Measurements from ENCODE around the gene GTPBP3. TPM values are rescaled to one million over a fixed set of nuclear protein-coding genes. Genes with fewer than 3 reads are reported as not detected.

GTPBP3 gene
- total and polyA plus RNA-seq, 2 of the 13 experiments (the other 11 are each of a cell fraction or from before 2014, with no cell fraction given): 17.5 to 30.0 TPM

- TF ChIP-seq HNF4A (CRISPR knock-in tag; IDR thresholded peaks at IDR 0.05): peak; percentile 62
- no peak for TF ChIP-seq TFE3 (CRISPR knock-in tag; IDR thresholded peaks at IDR 0.05)
- no peak for TF ChIP-seq PLSCR1 (CRISPR knock-in tag; IDR thresholded peaks at IDR 0.05; ENCODE audit: borderline replicate concordance)
- no peak for TF ChIP-seq NONO (IDR thresholded peaks at IDR 0.05)
- TF ChIP-seq NONO (CRISPR knock-in tag; conservative IDR thresholded peaks at IDR 0.05): no peak; the same call in 1 of the 2 replicates
- TF ChIP-seq ATM (IDR thresholded peaks at IDR 0.05; ENCODE audit: borderline replicate concordance): no peak
- 0 out of 2 replicates have a peak, but pooled peaks have one; percentile 36 for TF ChIP-seq ZNF44 (CRISPR knock-in tag; IDR thresholded peaks at IDR 0.05)
- TF ChIP-seq GMEB1 (CRISPR knock-in tag; IDR thresholded peaks at IDR 0.05; ENCODE audit: borderline replicate concordance): peak; percentile 31; the same call in 1 of the 2 replicates
- TF ChIP-seq ZNF883 (CRISPR knock-in tag; IDR thresholded peaks at IDR 0.05; ENCODE audit: not compliant biosample characterization): peak; percentile 62
- TF ChIP-seq SRF (IDR thresholded peaks at IDR 0.05; ENCODE audit: low read depth, low read length): no peak
- TF ChIP-seq MIER2 (CRISPR knock-in tag; IDR thresholded peaks at IDR 0.05): no peak
- TF ChIP-seq ZBTB1 (CRISPR knock-in tag; IDR thresholded peaks at IDR 0.05; ENCODE audit: borderline replicate concordance): no peak
- TF ChIP-seq AGO2 (optimal IDR thresholded peaks at IDR 0.05; ENCODE audit: low read depth, low read length): peak; percentile 36
- no peak; the same call in 1 of the 2 replicates for TF ChIP-seq ZNF839 (CRISPR knock-in tag; IDR thresholded peaks at IDR 0.05; ENCODE audit: borderline replicate concordance)
- peak; percentile 76; the same call in 1 of the 2 replicates for TF ChIP-seq ZBTB39 (CRISPR knock-in tag; IDR thresholded peaks at IDR 0.05)
- TF ChIP-seq MYC (CRISPR knock-in tag; IDR thresholded peaks at IDR 0.05; ENCODE audit: borderline replicate concordance): peak; percentile 51; the same call in 1 of the 2 replicates
- TF ChIP-seq ETV5 (CRISPR knock-in tag; IDR thresholded peaks at IDR 0.05; ENCODE audit: borderline replicate concordance): peak; percentile 51; the same call in 1 of the 2 replicates
- TF ChIP-seq SIN3A (IDR thresholded peaks at IDR 0.05; ENCODE audit: borderline replicate concordance, low read depth, low read length): peak; percentile 52; the same call in 1 of the 2 replicates
- TF ChIP-seq ZSCAN29 (CRISPR knock-in tag; conservative IDR thresholded peaks at IDR 0.05): no peak
- no peak for TF ChIP-seq MTF2 (CRISPR knock-in tag; IDR thresholded peaks at IDR 0.05; ENCODE audit: borderline replicate concordance)
- TF ChIP-seq ZFP62 (CRISPR knock-in tag; IDR thresholded peaks at IDR 0.05): no peak
Measured at GRCh38 chr19:17309198-17309964, 28.0 kb upstream of the GTPBP3 start, which contains the start of gene DDA1 (continued).
